Measurements from ENCODE around the gene ABCC1. TPM values are rescaled to one million over a fixed set of nuclear protein-coding genes. Genes with fewer than 3 reads are reported as not detected.

Gene ABCC1
- total RNA-seq, 1 experiment from 2014 or later = 12.5 TPM

DNA sequence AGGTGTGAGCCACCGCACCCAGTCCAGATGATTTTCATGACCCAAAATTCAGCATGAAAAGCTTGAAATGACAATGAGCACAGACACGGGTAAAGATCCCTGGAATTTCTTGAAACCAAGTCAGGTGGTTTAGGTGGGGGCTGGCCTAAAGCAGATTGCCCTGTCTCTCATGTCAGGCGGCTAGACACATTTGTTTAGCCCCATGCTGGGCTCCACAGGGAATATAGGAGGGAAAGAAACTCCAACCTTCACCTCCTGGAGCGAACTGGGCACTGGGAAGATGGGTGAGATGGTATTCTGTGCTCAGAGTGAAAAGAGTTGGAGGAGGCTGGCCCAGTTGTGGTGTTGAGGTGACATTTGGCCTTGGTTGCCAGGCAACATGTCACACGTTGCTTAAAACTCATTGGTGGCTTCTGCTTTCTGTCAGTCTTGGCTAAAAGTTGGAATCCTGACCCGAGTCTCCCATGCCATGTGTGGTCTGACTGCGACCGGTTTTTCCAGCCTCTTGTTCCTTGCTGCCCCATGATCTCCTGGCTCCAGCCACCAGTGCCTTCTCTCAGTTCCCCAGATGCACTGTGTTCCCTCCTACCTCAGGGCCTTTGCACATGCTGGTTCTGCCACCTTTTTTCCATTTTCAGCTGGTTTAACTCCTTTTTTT, 160.2 kb downstream of the ABCC1 start:
- DNase-seq (ENCODE audit: low spot score) = no peak

- no peak for DNase-seq (ENCODE audit: low spot score)
Observed at GRCh38 chr16:16110111-16110490, 160.7 kb downstream of the ABCC1 start.

- DNase-seq (ENCODE audit: low spot score) = no peak
Observed at GRCh38 chr16:16111639-16112038, 162.2 kb downstream of the ABCC1 start.

DNA sequence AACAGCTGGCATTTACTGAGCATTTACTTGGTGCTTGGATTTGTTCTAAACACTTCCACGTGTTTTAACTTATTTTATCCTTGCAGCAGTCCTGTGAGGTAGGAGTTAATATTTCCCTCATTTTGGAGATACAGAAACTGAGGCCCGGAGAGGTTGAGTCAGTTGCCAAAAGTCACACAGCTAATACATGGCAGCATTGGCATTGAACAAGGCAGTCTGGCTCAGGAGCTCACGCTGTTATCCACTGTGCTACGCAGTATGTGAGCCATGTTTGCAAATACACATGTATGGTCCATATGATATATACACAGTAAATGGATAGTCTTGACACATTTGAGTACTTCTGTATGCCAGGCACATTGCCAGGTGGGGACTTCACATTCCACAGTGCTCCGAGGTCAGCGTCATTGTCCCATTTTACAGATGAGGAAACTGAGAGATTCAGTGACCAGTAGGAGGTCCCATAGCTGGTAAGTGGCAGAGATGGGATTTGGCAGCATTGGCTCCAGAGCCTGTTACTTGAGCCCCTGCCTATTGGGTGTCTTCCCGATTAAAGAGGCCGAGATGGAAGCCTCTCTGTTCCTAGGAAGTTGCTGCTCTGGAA, 163.1 kb downstream of the ABCC1 start:
- no peak for DNase-seq (ENCODE audit: low spot score)

DNA sequence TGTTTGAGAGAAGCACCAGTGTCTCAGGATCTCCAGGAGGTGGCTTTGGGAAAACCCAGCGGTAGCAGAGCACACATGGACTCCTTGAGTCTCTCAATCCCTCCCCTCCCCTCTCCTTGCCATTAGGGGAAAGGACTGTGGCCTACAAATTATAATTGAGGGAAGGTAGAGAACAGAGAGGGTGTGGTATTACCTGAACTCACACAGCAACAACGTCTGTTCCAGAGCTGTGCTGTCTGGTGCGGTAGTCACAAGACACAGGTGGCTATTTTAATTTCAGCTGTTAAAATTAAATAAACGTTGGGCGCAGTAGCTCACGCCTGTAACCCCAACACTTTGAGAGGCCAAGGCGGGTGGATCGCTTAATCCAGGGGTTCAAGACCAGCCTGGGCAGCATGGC, 163.7 kb downstream of the ABCC1 start:
- no peak for DNase-seq (ENCODE audit: low spot score)

DNA sequence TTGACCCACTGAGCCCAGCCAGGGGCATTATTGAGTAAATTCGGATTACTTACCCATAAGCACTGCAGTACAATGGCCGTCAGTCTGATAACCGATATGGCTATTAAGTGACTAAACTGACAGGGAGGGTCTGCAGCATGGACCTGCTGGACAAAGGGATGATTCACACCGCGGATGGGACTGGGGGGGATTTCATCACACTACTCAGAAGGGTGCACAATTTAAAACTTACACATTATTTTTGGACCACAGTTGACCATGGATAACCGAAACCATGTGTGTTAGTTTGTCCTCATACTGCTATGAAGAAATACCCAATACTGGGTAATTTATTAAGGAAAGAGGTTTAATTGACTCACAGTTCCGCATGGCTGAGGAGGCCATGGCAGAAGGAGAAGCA, 167.4 kb downstream of the ABCC1 start:
- no peak for DNase-seq (ENCODE audit: low spot score)

GRCh38 chr16:16118337-16118736, 168.9 kb downstream of the ABCC1 start:
- DNase-seq (ENCODE audit: low spot score) = no peak

DNA sequence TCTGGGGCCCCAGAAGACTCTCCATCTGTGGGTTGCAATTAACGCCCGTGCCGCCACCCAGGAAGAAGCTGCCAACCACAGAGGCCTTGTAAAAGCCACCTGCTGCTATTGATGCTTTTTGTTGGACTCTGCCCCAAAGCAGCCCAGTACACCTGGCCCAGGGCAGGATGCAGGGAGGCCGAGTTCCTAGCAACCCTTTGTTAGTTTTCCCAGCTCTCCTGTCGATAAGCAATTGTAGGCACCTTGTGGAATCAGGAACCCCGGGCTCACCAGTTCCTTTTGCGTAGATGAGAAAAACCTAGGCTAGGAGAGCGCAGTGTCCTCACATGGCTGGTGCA, 170.6 kb downstream of the ABCC1 start:
- no peak for DNase-seq (ENCODE audit: low spot score)

- DNase-seq (ENCODE audit: low spot score) = no peak
Observed at GRCh38 chr16:16120382-16121184, 171.2 kb downstream of the ABCC1 start.

DNA sequence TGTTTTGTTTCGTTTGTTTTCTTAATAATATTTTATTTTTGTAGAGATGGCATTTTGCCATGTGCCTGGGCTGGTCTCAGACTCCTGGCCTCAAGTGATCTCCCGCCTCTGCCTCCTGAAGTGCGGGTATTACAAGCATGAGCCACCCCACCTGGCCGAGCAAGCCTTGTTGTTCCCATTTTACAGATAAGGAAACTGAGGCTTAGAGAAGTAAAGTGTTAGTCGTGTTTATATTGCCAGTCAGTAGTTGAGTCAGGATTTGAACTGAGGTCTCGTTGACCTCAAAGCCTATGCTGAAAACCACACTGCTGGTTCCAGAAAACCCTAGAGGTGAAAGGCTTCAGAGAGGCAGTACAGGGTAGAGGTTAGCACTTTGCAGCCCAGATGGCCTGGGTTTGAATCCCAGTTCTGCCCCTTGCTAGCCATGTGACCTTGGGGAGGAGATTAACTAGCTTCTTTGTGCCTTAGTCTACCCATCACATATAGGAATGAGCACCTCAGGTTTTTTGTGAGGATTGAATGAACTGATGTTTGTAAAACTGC, 171.8 kb downstream of the ABCC1 start:
- DNase-seq (ENCODE audit: low spot score) = no peak

DNA sequence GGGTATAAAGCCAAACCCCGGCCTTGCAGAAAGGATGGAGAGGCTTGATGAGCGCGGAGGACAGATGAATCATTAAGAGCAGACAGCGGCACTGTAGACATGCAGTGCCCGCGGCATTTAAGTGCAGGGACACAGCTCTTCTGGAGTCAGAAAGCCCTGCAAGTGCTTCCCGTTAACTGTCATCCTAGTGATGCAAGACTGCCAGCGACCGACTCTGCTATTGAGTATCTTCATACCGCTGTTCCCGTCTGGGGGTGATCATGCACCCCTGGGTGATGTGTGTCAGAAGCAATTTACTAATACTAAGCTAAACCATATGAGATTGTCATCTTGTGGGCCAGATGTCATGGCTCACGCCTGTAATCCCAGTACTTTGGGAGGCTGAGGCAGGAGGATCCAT, 172.8 kb downstream of the ABCC1 start:
- DNase-seq (ENCODE audit: low spot score) = no peak

GRCh38 chr16:16124438-16124837, 175.0 kb downstream of the ABCC1 start:
- no peak for DNase-seq (ENCODE audit: low spot score)

DNA sequence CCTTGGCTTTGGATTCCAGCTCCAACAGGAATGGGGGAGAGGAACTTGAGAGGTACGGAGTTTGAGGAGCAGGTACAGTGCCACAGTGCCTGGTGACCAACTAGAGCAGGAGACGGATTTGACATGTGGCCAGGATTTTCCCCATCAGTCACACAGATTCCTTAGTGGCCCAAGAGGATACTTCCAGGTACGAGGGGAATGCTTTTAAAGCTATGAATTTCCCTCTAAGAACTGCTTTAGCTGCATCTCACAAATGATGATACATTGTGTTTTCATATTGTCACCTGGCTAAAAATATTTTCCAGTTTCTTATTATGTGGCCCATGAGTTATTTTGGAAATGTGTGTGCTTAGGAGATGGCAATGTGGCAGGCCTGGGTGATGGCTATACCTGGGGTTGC, 175.6 kb downstream of the ABCC1 start:
- DNase-seq (ENCODE audit: low spot score) = no peak

- DNase-seq (ENCODE audit: low spot score) = no peak
Observed at GRCh38 chr16:16126896-16127295, 177.5 kb downstream of the ABCC1 start.

DNA sequence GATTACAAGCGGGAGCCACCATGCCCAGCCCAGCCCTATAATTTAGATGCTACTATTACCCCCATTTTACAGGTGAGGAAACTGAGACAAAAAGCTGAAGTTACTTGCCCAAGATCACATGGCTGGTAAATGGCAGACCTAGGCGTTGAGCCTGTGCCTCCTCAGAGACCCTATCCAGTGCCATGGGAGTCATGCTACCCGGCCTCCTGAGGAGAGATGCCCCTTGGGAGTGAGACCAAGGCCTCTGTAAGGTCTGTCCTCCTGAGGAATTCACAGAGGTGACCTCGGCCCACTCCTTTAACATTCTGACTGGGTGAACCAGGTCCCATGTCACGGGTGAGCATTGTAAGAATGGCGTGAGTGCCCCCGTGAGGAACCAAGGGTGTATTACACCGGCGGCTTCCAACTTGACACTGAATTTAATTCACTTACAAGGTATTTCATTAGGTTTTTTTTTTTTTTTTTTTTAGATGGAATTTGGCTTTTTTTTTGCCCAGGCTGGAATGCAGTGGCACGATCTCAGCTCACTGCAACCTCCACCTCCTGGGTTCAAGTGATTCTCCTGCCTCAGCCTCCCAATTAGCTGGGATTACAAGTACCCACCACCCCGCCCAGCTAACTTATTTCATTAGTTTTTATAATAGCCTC, 178.2 kb downstream of the ABCC1 start:
- DNase-seq (ENCODE audit: low spot score) = peak; percentile 57

GRCh38 chr16:16131204-16131603, 181.8 kb downstream of the ABCC1 start:
- DNase-seq (ENCODE audit: low spot score) = no peak

DNA sequence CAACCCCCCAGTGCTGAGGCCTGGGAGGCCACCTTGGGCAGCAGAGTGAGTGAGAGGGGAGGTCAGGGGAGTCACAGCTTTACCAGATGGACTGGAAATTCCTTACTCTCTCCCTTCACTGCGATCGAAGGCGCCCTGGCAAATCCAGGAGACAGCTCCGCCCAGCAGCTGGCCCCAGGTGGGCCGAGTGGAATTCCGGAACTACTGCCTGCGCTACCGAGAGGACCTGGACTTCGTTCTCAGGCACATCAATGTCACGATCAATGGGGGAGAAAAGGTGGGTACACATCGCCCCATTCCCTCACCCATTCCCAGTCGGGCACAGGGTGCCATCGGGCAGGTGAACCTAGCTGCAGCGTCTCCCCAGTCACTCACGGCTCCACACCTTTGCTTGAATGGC, 182.2 kb downstream of the ABCC1 start:
- DNase-seq (ENCODE audit: low spot score) = no peak

GRCh38 chr16:16133943-16134604, 184.7 kb downstream of the ABCC1 start:
- no peak for DNase-seq (ENCODE audit: low spot score)

GRCh38 chr16:16136588-16136987, 187.2 kb downstream of the ABCC1 start:
- DNase-seq (ENCODE audit: low spot score) = no peak

- no peak for DNase-seq (ENCODE audit: low spot score)
Observed at GRCh38 chr16:16137110-16137509, 187.7 kb downstream of the ABCC1 start.

GRCh38 chr16:16138034-16138635, 188.7 kb downstream of the ABCC1 start:
- DNase-seq (ENCODE audit: low spot score) = no peak

All from H4 (cell line).